Liver (tissue), 3 donors: Measurements from ENCODE around the gene BASP1.

ENCODE experiments used
- GABPA ChIP-seq, 2 donors: IDR thresholded peaks in 1 of 2; conservative IDR thresholded peaks in 1 of 2; 2 replicates each; pipeline ENCODE4 v1.6.1; 2016; ENCODE audit warnings: antibody characterized with exemption in 2 of 2, mild to moderate bottlenecking in 1 of 2, moderate library complexity in 1 of 2
- TF ChIP-seq, protein P1 (sequence below): fragments of 150-350 bp; IDR thresholded peaks from 2 replicates; pipeline ENCODE4 v1.5.1; 2017; ENCODE audit warnings: improper control_type of control experiment, low read depth, low read length; ENCODE audit not compliant: missing input control
- TF ChIP-seq, protein P2 (sequence below): IDR thresholded peaks from 2 replicates; pipeline ENCODE4 v1.6.1; 2016; ENCODE audit warnings: antibody characterized with exemption, mild to moderate bottlenecking
- donor health status: healthy.
- donor health status: healthy.

GRCh38 chr5:17302106-17302505, 84.7 kb downstream of the BASP1 start:
- TF ChIP-seq, protein P1, sequence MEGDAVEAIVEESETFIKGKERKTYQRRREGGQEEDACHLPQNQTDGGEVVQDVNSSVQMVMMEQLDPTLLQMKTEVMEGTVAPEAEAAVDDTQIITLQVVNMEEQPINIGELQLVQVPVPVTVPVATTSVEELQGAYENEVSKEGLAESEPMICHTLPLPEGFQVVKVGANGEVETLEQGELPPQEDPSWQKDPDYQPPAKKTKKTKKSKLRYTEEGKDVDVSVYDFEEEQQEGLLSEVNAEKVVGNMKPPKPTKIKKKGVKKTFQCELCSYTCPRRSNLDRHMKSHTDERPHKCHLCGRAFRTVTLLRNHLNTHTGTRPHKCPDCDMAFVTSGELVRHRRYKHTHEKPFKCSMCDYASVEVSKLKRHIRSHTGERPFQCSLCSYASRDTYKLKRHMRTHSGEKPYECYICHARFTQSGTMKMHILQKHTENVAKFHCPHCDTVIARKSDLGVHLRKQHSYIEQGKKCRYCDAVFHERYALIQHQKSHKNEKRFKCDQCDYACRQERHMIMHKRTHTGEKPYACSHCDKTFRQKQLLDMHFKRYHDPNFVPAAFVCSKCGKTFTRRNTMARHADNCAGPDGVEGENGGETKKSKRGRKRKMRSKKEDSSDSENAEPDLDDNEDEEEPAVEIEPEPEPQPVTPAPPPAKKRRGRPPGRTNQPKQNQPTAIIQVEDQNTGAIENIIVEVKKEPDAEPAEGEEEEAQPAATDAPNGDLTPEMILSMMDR, result no peak
- TF ChIP-seq, protein P2, sequence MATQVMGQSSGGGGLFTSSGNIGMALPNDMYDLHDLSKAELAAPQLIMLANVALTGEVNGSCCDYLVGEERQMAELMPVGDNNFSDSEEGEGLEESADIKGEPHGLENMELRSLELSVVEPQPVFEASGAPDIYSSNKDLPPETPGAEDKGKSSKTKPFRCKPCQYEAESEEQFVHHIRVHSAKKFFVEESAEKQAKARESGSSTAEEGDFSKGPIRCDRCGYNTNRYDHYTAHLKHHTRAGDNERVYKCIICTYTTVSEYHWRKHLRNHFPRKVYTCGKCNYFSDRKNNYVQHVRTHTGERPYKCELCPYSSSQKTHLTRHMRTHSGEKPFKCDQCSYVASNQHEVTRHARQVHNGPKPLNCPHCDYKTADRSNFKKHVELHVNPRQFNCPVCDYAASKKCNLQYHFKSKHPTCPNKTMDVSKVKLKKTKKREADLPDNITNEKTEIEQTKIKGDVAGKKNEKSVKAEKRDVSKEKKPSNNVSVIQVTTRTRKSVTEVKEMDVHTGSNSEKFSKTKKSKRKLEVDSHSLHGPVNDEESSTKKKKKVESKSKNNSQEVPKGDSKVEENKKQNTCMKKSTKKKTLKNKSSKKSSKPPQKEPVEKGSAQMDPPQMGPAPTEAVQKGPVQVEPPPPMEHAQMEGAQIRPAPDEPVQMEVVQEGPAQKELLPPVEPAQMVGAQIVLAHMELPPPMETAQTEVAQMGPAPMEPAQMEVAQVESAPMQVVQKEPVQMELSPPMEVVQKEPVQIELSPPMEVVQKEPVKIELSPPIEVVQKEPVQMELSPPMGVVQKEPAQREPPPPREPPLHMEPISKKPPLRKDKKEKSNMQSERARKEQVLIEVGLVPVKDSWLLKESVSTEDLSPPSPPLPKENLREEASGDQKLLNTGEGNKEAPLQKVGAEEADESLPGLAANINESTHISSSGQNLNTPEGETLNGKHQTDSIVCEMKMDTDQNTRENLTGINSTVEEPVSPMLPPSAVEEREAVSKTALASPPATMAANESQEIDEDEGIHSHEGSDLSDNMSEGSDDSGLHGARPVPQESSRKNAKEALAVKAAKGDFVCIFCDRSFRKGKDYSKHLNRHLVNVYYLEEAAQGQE, result no peak
- no peak for TF ChIP-seq GABPA (IDR thresholded peaks at IDR 0.05 in 1 of 2, conservative IDR thresholded peaks at IDR 0.05 in 1 of 2)
